ENCODE measurements around the gene PORCN.
"Not testable (repeated sequence)": the region's sequence is repeated elsewhere in the genome, so short reads cannot be mapped to it uniquely, and the experiment has no call there.

PORCN gene

GRCh38 chrX:48555731-48556325 is 47.0 kb downstream of the PORCN start:
- H3K27ac ChIP-seq (ENCODE audit: insufficient read depth, low read depth, low read length, poor library complexity, severe bottlenecking); H3K36me3 ChIP-seq (ENCODE audit: control insufficient read depth, insufficient read depth, low read length); H3K9me3 ChIP-seq (ENCODE audit: control insufficient read depth, low read length); H3K4me1 ChIP-seq (ENCODE audit: control insufficient read depth, insufficient read depth, low read length); H3K4me3 ChIP-seq (ENCODE audit: insufficient read depth, low read depth, low read length); H3K27me3 ChIP-seq (ENCODE audit: control insufficient read depth, insufficient read depth, low read length, poor library complexity, severe bottlenecking): not testable (repeated sequence)
- WGBS, 2 experiments = 93 to 97% methylated on average over 9 of the region's 9 CpGs

GRCh38 chrX:48558271-48558670 is 49.5 kb downstream of the PORCN start:
- Histone ChIP-seq H3K4me1 (ENCODE audit: control insufficient read depth, insufficient read depth, low read length) (no peaks in the 10 kb centered on the region), H3K4me3 (ENCODE audit: insufficient read depth, low read depth, low read length) (no peak overlapping the region), H3K36me3 (ENCODE audit: control insufficient read depth, insufficient read depth, low read length) (no peaks in the 10 kb centered on the region), H3K27me3 (ENCODE audit: control insufficient read depth, insufficient read depth, low read length, poor library complexity, severe bottlenecking) (no peaks in the 10 kb centered on the region), H3K27ac (ENCODE audit: insufficient read depth, low read depth, low read length, poor library complexity, severe bottlenecking) (no peak overlapping the region), H3K9me3 (ENCODE audit: control insufficient read depth, low read length) (no peaks in the 10 kb centered on the region)
- WGBS, 2 experiments = 93 to 100% methylated on average over 2 to 3 of the region's 4 CpGs

GRCh38 chrX:48559636-48560035 is 50.8 kb downstream of the PORCN start:
- Histone ChIP-seq H3K4me1 (ENCODE audit: control insufficient read depth, insufficient read depth, low read length) (no peaks in the 10 kb centered on the region), H3K36me3 (ENCODE audit: control insufficient read depth, insufficient read depth, low read length) (no peaks in the 10 kb centered on the region), H3K4me3 (ENCODE audit: insufficient read depth, low read depth, low read length) (no peak overlapping the region), H3K9me3 (ENCODE audit: control insufficient read depth, low read length) (no peaks in the 10 kb centered on the region), H3K27ac (ENCODE audit: insufficient read depth, low read depth, low read length, poor library complexity, severe bottlenecking) (no peak overlapping the region), H3K27me3 (ENCODE audit: control insufficient read depth, insufficient read depth, low read length, poor library complexity, severe bottlenecking) (no peaks in the 10 kb centered on the region)
- WGBS, 2 experiments = 96 to 97% methylated on average over 24 of the region's 24 CpGs

GRCh38 chrX:48560056-48560455 is 51.3 kb downstream of the PORCN start:
- Histone ChIP-seq H3K27me3 (ENCODE audit: control insufficient read depth, insufficient read depth, low read length, poor library complexity, severe bottlenecking) (no peaks in the 10 kb centered on the region), H3K27ac (ENCODE audit: insufficient read depth, low read depth, low read length, poor library complexity, severe bottlenecking) (no peak overlapping the region), H3K9me3 (ENCODE audit: control insufficient read depth, low read length) (no peaks in the 10 kb centered on the region), H3K4me3 (ENCODE audit: insufficient read depth, low read depth, low read length) (no peak overlapping the region), H3K4me1 (ENCODE audit: control insufficient read depth, insufficient read depth, low read length) (no peaks in the 10 kb centered on the region), H3K36me3 (ENCODE audit: control insufficient read depth, insufficient read depth, low read length) (no peaks in the 10 kb centered on the region)
- 89% methylated on average over 14 of the region's 14 CpGs for WGBS, 2 experiments

GRCh38 chrX:48560681-48561080 is 51.9 kb downstream of the PORCN start:
- no peak overlapping the region for H3K4me3 ChIP-seq (ENCODE audit: insufficient read depth, low read depth, low read length)
- H3K4me1 ChIP-seq (ENCODE audit: control insufficient read depth, insufficient read depth, low read length) = no peaks in the 10 kb centered on the region
- no peaks in the 10 kb centered on the region for H3K9me3 ChIP-seq (ENCODE audit: control insufficient read depth, low read length)
- WGBS, 2 experiments = 91 to 98% methylated on average over 12 of the region's 12 CpGs
- no peak overlapping the region for H3K27ac ChIP-seq (ENCODE audit: insufficient read depth, low read depth, low read length, poor library complexity, severe bottlenecking)
- H3K36me3 ChIP-seq (ENCODE audit: control insufficient read depth, insufficient read depth, low read length) = no peaks in the 10 kb centered on the region
- H3K27me3 ChIP-seq (ENCODE audit: control insufficient read depth, insufficient read depth, low read length, poor library complexity, severe bottlenecking) = no peaks in the 10 kb centered on the region

- H3K36me3 ChIP-seq (ENCODE audit: control insufficient read depth, insufficient read depth, low read length) = no peaks in the 10 kb centered on the region
- no peaks in the 10 kb centered on the region for H3K27me3 ChIP-seq (ENCODE audit: control insufficient read depth, insufficient read depth, low read length, poor library complexity, severe bottlenecking)
- H3K4me3 ChIP-seq (ENCODE audit: insufficient read depth, low read depth, low read length) = no peak overlapping the region
- no CpG with 5 or more reads among the region's 1 CpG for WGBS, 2 experiments
- no peaks in the 10 kb centered on the region for H3K9me3 ChIP-seq (ENCODE audit: control insufficient read depth, low read length)
- H3K4me1 ChIP-seq (ENCODE audit: control insufficient read depth, insufficient read depth, low read length) = no peaks in the 10 kb centered on the region
- no peak overlapping the region for H3K27ac ChIP-seq (ENCODE audit: insufficient read depth, low read depth, low read length, poor library complexity, severe bottlenecking)
Measured at GRCh38 chrX:48569958-48570357, 61.2 kb downstream of the PORCN start.
